PC-9 (cell line): ENCODE data around the gene CACNA2D4. TPM values are rescaled to one million over a fixed set of nuclear protein-coding genes. Genes with fewer than 3 reads are reported as not detected.

Source experiments
- BruUV-seq: library from RNA; stranded (reverse); fragments of 400-500 nt; replicated peaks from 2 replicates; lab custom pipeline; 2021; lab: Mats Ljungman, UMichigan
- CTCF ChIA-PET: fragments of 300-600 bp; sonication (Branson Sonifier 250); formaldehyde crosslinking; loops from one replicate; lab custom pipeline; 2022; ENCODE audit warnings: antibody characterized with exemption; lab: Charles Lee
- POLR2A ChIA-PET: fragments of 300-600 bp; sonication (Branson Sonifier 250); formaldehyde crosslinking; loops from one replicate; lab custom pipeline; 2022; ENCODE audit warnings: antibody characterized with exemption; ENCODE audit not compliant: unreplicated experiment; lab: Charles Lee
- DNase-seq, 2 experiments: peaks; one replicate each; pipeline versions ENCODE4 v3.0.0 to v3.0.0-alpha.2; 2015 to 2022; ENCODE audit warnings: mixed read lengths in 1 of 2
- H2AFZ ChIP-seq: fragments of 200-600 bp; sonication (generic); 2 replicates; pipeline ENCODE4 v1.8.1; 2017; ENCODE audit warnings: antibody characterized with exemption
- H3F3A ChIP-seq: fragments of 200-600 bp; sonication (generic); 2 replicates; pipeline ENCODE4 v1.8.1; 2017; ENCODE audit warnings: antibody characterized with exemption, mild to moderate bottlenecking, low read depth; ENCODE audit not compliant: insufficient read depth
- H3K27ac ChIP-seq: fragments of 200-600 bp; sonication (generic); 2 replicates; pipeline ENCODE4 v1.6.1; 2016; ENCODE audit warnings: mixed run types
- H3K27me3 ChIP-seq: fragments of 200-600 bp; sonication (generic); 2 replicates; pipeline ENCODE4 v1.6.1; 2016; ENCODE audit warnings: low read depth, mixed run types; ENCODE audit not compliant: insufficient read depth
- H3K36me3 ChIP-seq: fragments of 200-600 bp; sonication (generic); 2 replicates; pipeline ENCODE4 v1.6.1; 2016; ENCODE audit warnings: low read depth, mixed run types
- H3K4me1 ChIP-seq: fragments of 200-600 bp; sonication (generic); replicated peaks from 2 replicates; pipeline ENCODE4 v1.6.1; 2016; ENCODE audit warnings: mixed run types; ENCODE audit not compliant: insufficient read depth
- H3K4me2 ChIP-seq: fragments of 200-600 bp; sonication (generic); 2 replicates; pipeline ENCODE4 v1.6.1; 2017; ENCODE audit warnings: mixed run types
- H3K4me3 ChIP-seq: fragments of 200-600 bp; sonication (generic); 2 replicates; pipeline ENCODE4 v1.6.1; 2016; ENCODE audit warnings: mixed run types
- H3K79me2 ChIP-seq: fragments of 200-600 bp; sonication (generic); 2 replicates; pipeline ENCODE4 v1.6.1; 2017; ENCODE audit warnings: low read depth, mixed run types
- H3K9me2 ChIP-seq: fragments of 200-600 bp; sonication (generic); 2 replicates; pipeline ENCODE4 v1.8.1; 2017; ENCODE audit warnings: mild to moderate bottlenecking; ENCODE audit not compliant: insufficient read depth
- H3K9me3 ChIP-seq: fragments of 200-600 bp; sonication (generic); 2 replicates; pipeline ENCODE4 v1.8.1; 2016; ENCODE audit warnings: low read depth; ENCODE audit not compliant: insufficient read depth
- H4K20me1 ChIP-seq: fragments of 200-600 bp; sonication (generic); 2 replicates; pipeline ENCODE4 v1.8.1; 2017; ENCODE audit not compliant: insufficient read depth
- EZH2 ChIP-seq: fragments of 200-600 bp; sonication (generic); IDR thresholded peaks from 2 replicates; pipeline ENCODE4 v1.8.0; 2017; ENCODE audit warnings: antibody characterized with exemption, low read depth
- intact Hi-C: fragments of 100-400 bp; cut with micrococcal nuclease; formaldehyde crosslinking; loops from one replicate; pipeline ENCODE4 v1.10.0; 2022; ENCODE audit not compliant: unreplicated experiment
- total RNA-seq: library from RNA; stranded (reverse); gene quantifications from 2 replicates; pipeline ENCODE4 v1.2.3, GENCODE V29; 2021
- TF ChIP-seq, protein P1 (sequence below): fragments of 200-600 bp; sonication (generic); conservative IDR thresholded peaks from 2 replicates; pipeline ENCODE4 v1.6.1; 2017; ENCODE audit warnings: mixed run types, antibody characterized with exemption, mild to moderate bottlenecking, moderate library complexity

Gene CACNA2D4
- total RNA-seq, 1 experiment from 2014 or later: not detected

DNA sequence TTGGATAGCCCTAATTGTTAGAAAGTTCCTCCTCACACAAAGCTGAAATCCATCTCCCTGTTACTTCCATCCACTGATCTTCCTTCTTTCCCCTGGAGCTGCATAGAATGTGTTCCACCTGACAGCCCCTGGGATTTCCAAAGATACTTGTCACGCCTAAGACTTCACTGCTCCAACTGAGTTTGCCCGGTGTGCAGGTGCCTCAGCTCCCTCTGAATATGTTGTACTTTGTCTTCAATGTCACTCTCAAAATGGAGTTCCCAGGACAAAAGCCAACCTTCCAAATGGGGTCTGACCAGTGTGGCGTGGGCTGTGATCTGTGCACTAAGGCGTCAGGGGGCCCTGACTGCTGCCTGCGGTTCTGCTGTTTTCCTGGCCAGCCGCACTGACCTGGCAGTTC, 42.8 kb downstream of the CACNA2D4 start:
- H3F3A ChIP-seq: peaks cover 5% of the 10 kb centered on the region; the same call in 1 of the 2 replicates
- H3K9me3 ChIP-seq: no peaks in the 10 kb centered on the region
- H3K9me2 ChIP-seq: no peaks in the 10 kb centered on the region
- no peaks in the 10 kb centered on the region for H3K4me1 ChIP-seq
- H3K36me3 ChIP-seq: no peaks in the 10 kb centered on the region
- no TSS peak for BruUV-seq
- no peaks in the 10 kb centered on the region for H3K79me2 ChIP-seq
- no peak overlapping the region for H3K4me3 ChIP-seq
- peaks cover 100% of the 10 kb centered on the region for H3K27me3 ChIP-seq
- no peak overlapping the region for H3K4me2 ChIP-seq
- H2AFZ ChIP-seq: no peak overlapping the region
- ChIA-PET CTCF (no interaction called here), POLR2A (interaction anchor here (0.6 kb wide), 1 partner anchor 62 kb away, joined by 3 read pairs; no protein-coding TSS in a partner anchor)
- no peaks in the 10 kb centered on the region; the same call in 1 of the 2 replicates for H4K20me1 ChIP-seq
- DNase-seq: no peak
- TF ChIP-seq, protein P1, sequence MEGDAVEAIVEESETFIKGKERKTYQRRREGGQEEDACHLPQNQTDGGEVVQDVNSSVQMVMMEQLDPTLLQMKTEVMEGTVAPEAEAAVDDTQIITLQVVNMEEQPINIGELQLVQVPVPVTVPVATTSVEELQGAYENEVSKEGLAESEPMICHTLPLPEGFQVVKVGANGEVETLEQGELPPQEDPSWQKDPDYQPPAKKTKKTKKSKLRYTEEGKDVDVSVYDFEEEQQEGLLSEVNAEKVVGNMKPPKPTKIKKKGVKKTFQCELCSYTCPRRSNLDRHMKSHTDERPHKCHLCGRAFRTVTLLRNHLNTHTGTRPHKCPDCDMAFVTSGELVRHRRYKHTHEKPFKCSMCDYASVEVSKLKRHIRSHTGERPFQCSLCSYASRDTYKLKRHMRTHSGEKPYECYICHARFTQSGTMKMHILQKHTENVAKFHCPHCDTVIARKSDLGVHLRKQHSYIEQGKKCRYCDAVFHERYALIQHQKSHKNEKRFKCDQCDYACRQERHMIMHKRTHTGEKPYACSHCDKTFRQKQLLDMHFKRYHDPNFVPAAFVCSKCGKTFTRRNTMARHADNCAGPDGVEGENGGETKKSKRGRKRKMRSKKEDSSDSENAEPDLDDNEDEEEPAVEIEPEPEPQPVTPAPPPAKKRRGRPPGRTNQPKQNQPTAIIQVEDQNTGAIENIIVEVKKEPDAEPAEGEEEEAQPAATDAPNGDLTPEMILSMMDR: no peak
- 0 out of 2 replicates have a peak, but pooled peaks have one; percentile 59 for TF ChIP-seq EZH2
- no peak overlapping the region for H3K27ac ChIP-seq
- intact Hi-C loops: no loop called here

DNA sequence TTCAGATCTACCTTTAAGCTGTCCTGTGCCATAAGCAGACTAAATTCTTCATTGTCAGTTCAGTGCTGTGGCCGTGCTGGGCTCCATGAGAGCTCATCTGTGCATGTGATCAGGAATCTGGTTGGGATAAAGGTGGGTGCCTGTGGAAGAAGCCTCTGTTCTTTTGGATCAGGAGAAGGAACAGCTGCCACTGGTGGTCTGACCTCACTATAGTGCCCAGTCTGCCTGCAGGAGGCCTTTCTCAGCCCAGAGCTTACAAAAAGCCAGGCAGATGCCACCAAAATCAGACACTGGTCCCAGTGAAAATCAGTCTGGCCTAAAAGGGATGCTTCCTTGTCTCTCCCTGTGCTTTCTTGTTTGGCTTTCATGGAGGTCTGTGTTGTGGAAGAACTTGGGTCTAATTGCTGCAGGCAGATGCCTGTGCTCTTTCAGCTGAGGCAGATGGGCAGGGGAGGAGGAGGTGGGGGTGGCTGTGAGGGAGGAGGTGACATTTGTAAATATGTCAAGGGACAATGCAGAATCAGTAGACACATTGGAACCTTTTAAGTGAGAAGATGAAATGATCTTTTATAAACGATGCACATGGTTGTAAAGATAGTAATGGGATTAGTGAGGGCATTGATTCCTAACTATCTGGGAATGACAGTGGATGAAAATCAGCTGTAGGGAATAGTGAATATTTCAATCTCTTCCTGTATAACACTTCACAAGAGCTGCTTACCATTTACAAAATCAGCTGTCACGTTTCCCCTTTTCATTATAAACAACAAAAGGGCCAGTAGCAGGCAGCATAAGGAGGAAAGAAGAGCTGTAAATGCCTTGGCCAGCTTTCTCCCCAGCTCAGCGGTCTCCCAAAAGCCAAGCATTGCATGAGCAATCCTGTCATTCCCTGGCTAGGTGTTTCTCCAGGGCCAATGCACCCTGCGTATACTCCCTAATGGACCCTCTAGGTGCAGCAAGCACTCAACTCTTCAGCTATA, 44.6 kb downstream of the CACNA2D4 start:
- H3K9me2 ChIP-seq: no peaks in the 10 kb centered on the region
- TF ChIP-seq, protein P1: no peak
- no peak for TF ChIP-seq EZH2
- intact Hi-C loops: no loop called here

DNA sequence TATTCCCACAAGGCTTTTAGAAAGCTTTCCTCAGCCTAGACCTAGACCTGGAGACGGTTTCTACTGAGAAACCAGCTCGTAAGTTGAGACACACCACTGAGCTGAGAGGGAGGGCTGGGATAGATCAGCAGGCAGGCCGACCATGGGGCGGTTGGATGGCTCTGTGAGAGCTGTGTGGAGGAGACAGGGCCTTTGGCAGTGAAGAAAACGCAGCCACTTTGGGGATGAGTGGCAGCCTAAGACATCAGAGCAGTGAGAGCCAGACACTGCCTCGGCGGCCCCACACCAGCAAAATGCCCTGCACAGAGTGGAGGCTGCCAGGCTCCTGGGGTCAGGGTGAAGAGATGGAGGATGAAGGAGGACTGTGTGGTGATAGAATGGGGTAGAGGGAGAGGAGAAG, 46.0 kb downstream of the CACNA2D4 start:
- Histone ChIP-seq H3K9me3 (no peaks in the 10 kb centered on the region), H3F3A (peaks cover 5% of the 10 kb centered on the region; the same call in 1 of the 2 replicates), H3K27me3 (peaks cover 100% of the 10 kb centered on the region), H3K4me3 (no peak overlapping the region), H3K9me2 (no peaks in the 10 kb centered on the region), H2AFZ (no peak overlapping the region), H3K4me2 (no peak overlapping the region), H3K4me1 (no peaks in the 10 kb centered on the region), H3K36me3 (no peaks in the 10 kb centered on the region), H3K27ac (no peak overlapping the region), H3K79me2 (no peaks in the 10 kb centered on the region), H4K20me1 (no peaks in the 10 kb centered on the region; the same call in 1 of the 2 replicates)
- no TSS peak for BruUV-seq
- no peak for DNase-seq
- POLR2A ChIA-PET: no interaction called here
- intact Hi-C loops: no loop called here
- TF ChIP-seq, protein P1: no peak
- no peak for TF ChIP-seq EZH2
- CTCF ChIA-PET: no interaction called here

More for the DNA sequence above, 44.6 kb downstream of the CACNA2D4 start:
- ChIA-PET POLR2A (no interaction called here), CTCF (no interaction called here)
- no peak for DNase-seq
- no peaks in the 10 kb centered on the region for H3K36me3 ChIP-seq
- no peaks in the 10 kb centered on the region for H3K4me1 ChIP-seq
- no peak overlapping the region for H3K27ac ChIP-seq
- peaks cover 5% of the 10 kb centered on the region; the same call in 1 of the 2 replicates for H3F3A ChIP-seq
- no peak overlapping the region for H2AFZ ChIP-seq
- BruUV-seq: no TSS peak
- no peaks in the 10 kb centered on the region for H3K79me2 ChIP-seq
- H3K4me2 ChIP-seq: no peak overlapping the region
- H3K27me3 ChIP-seq: peaks cover 100% of the 10 kb centered on the region
- no peaks in the 10 kb centered on the region; the same call in 1 of the 2 replicates for H4K20me1 ChIP-seq
- no peak overlapping the region for H3K4me3 ChIP-seq
- H3K9me3 ChIP-seq: no peaks in the 10 kb centered on the region
